Adipose tissue (tissue), 3 donors: ENCODE results near the gene NBAS. TPM values are rescaled to one million over a fixed set of nuclear protein-coding genes. Genes with fewer than 3 reads are reported as not detected.

Experiments
- H3K27ac ChIP-seq: one replicate; pipeline ENCODE4 v1.5.1; 2013; ENCODE audit warnings: low read depth, low read length
- WGBS, 3 donors: extraction: QIAGEN DNeasy Blood & Tissue Kit; methylation state at CpG; one replicate each; pipeline ENCODE4 v1.1.7; 2013; 5-methylcytosine and 5-hydroxymethylcytosine counted together
- polyA plus RNA-seq, 3 donors: library from polyadenylated mRNA; stranded (reverse); fragments of 200-250 nt; gene quantifications; one replicate each; pipeline ENCODE4 v1.2.3, GENCODE V29; 2013
- donor health status: healthy with polysubstance abuse.
- donor health status: Bipolar disorder and iron deficiency.
- donor health status: healthy.

NBAS gene
- polyA plus RNA-seq, 3 donors: 12.7 to 19.8 (median 16.7) TPM

- no peak overlapping the region for H3K27ac ChIP-seq
- WGBS, 3 donors: 54 to 76% (median 75%) methylated on average over 5 of the region's 5 CpGs
Measured at GRCh38 chr2:15594291-15595256, 33.4 kb upstream of the NBAS start.

DNA sequence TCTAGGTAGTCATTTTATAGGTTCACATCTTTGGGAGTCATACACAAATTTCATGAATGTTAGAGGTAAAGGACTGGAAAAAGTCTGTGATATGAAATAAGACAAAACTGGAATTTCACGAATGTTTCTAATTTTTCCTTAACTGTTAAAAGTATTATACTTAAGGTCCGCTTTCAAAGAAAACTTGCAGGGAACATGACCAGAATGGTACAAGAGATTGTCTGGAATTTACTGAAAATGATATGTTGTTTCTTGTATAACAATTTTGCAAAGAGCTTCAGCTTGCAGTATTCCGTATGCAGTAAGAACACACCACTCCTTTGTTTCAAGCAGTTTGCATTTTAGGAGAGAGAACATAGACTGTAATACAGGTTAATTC, 32.2 kb upstream of the NBAS start:
- H3K27ac ChIP-seq: no peak overlapping the region
- WGBS, 3 donors: 73 to 90% (median 88%) methylated on average over 3 of the region's 3 CpGs

DNA sequence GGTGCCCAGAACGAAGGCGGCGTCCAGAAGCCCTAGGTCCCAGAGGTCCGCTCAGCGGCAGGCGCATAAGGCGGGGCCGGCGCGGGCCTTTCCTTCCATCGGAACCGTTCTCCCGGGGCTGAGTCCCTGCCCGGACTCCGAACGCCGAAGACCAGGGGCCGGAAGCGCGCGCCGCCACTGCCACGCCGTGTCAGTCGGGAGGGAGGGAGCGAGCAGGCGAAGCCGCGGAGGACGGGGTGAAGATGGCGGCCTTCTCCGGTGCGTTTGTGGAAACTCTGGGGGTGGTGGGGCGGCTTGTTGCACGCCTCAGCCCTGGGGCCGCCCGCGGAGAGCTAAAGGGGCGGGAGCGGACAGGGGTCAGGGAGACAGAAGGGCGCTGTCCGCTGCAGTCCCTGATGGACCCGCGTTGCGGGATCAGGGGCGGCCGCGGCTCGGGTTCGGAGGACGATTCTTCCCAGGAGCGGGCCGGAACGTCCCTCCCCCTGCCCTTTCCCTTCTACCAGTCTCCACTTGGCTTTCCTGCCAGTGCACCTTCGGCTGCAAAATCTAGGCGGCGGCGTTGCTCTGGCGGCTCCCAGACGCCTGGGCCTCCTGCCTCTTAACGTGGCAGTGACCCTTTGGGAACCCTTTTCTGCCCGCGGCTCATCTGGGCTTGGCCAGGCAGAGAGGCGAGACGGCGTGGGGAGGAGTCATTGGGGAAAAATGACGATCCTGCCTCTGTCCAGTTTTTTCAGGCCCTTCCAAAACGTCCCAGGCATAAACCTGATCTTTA, 30.7 kb upstream of the NBAS start, which contains the start of gene DDX1:
DDX1 (plus strand) TSS at position 177 of the 772 bp plus-strand sequence; CDS start at position 243, 66 bp downstream.
- WGBS, 3 donors: 0 to 1% (median 0%) methylated on average over 62 to 68 of the region's 68 CpGs
- H3K27ac ChIP-seq: no peak within 1 kb of the TSS

DNA sequence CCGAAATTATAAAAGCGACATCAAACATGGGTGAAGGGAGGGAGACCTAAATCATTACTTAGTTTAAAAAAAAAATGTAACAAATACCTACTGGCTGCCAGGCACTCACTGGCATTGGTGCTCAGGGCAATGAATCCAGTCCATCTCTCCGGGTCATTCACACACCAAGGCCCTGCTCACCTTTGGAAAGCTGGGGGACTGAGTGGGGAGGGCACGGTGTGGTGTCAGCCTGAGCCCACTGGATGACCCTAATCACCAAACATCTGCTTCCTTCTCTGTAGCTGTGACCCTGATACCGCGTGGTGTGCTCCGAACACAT, 30.2 kb upstream of the NBAS start:
- 15 to 23% (median 23%) methylated on average over 7 of the region's 7 CpGs for WGBS, 3 donors

GRCh38 chr2:15588329-15588919, 27.3 kb upstream of the NBAS start:
- no peak overlapping the region for H3K27ac ChIP-seq
- 25 to 50% (median 48%) methylated on average over 4 of the region's 4 CpGs for WGBS, 3 donors

More for the DNA sequence above, 30.2 kb upstream of the NBAS start:
- no peak overlapping the region for H3K27ac ChIP-seq

DNA sequence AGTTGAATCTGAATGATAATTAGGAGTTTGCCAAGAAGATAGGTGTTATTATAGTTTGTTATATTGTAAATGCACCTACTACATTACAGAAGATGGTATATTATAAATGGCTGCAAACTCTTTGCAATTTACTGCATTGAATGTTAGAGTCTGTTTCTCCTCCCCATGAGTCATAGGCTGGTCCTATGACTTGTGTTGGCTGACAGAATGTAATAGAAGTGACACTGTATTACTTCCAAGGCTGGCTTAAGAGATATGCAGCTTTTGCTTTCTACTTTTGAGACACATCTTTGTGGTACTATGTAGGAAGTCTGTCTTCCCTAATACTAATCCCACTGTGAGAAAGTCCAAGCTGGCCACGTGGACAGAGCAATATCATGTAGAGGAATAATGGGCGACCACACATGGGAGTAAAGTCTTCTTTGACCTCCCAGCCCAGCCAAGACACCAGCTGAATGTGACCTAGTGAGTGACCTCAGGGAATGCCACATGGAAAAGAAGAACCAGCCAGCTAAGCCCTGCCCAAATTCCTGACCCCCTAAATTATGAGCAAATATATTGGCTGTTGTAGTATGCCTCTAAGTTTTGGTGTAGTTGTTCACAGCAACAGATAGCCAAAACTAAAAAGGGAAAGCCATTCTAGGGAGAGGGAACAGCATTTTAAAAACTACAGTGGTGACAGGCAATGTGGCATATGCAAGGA, 23.8 kb upstream of the NBAS start:
- no peak overlapping the region for H3K27ac ChIP-seq
- 74 to 88% (median 86%) methylated on average over 2 of the region's 2 CpGs for WGBS, 3 donors

DNA sequence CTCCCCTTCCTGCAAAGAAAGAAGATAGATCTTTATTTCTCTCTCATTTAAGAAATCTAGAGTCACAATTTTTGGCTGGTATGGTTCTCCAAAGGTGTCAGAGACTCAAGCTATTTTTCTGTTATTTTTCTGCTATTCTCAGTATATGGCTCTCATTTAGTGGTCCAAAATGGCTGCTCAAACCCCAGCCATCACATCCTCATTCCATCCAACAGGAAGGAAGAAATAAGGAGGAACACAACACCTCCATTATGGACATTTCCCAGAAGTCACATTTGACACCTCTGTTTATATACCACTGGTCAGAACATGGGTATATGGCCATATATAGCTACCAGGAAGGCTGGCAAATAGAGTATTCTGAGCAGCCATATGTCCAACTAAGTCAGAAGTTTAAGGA, 23.2 kb upstream of the NBAS start:
- no peak overlapping the region for H3K27ac ChIP-seq

DNA sequence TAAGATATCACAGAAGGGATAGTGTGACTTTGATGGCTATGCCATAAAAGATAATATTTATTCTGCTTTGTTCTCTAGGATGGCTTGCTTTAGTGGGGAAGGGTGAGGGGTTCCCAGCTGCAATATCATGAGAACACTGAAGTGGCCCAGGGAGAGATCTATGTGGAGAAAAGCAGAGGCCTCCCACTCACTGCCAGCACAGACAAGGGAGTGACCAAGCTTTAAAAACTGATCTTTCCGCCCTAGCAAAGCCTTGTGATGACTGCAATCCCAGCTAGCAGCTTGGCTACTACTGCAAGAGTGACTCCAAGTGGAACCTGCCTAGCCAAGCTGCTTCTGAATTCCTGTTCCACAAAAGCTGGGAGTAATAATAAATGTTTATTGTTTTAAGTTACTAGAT, 22.7 kb upstream of the NBAS start:
- no peak overlapping the region for H3K27ac ChIP-seq
- 64 to 79% (median 69%) methylated on average over 1 of the region's 1 CpG for WGBS, 3 donors

DNA sequence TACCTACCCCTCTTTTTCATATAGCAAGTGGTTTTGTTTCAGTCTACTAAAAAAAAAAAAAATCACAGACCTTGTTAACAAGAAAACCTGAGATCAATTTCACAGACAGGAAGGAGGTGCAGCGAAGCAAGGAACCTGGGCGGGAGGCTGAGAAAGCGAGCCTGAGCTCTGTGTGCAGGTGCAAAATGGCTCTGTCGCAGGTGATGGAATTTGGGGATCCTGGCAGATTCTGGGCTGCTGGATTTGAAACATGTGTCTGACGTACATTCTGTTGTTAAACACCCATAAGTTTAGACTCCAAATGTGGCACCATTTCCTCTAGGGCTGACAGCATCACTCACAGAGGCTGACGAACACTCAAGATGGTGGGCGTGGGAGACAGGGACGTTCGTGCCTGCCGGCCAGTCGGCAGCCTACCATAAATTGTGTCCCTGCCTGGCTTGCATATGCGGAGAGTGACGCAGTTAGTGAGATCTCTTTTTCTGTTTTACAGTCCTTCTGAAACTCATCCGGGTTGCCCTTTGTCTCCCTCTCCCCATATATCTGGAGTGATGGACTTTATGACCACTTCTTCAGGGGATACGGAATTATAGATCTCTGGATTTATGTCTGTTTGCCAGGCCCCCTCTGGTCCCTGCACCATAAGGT, 21.7 kb upstream of the NBAS start:
- H3K27ac ChIP-seq: no peak overlapping the region
- WGBS, 3 donors: 70 to 84% (median 78%) methylated on average over 15 of the region's 15 CpGs

DNA sequence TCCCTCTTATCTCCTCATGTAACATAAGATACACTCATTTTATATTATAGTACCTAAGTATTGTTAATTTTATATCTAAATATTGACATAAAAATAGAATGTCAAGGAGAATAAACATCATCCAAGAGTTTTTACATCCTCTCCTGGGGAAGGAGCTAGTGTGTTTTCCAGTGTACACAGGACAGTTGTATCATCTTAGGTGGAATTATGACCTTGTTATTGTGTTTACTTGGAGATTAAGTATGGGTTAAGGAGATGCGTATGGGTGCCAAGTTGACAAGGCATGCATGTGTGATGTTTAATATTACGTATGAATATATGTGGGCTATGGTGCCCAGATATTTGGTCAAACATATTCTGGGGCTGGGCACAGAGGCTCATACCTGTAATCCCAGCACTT, 19.3 kb upstream of the NBAS start:
- 80 to 92% (median 90%) methylated on average over 2 of the region's 2 CpGs for WGBS, 3 donors
- H3K27ac ChIP-seq: no peak overlapping the region

- no peak overlapping the region for H3K27ac ChIP-seq
- 41 to 57% (median 48%) methylated on average over 1 of the region's 1 CpG for WGBS, 3 donors
Measured at GRCh38 chr2:15579641-15580040, 18.5 kb upstream of the NBAS start.

DNA sequence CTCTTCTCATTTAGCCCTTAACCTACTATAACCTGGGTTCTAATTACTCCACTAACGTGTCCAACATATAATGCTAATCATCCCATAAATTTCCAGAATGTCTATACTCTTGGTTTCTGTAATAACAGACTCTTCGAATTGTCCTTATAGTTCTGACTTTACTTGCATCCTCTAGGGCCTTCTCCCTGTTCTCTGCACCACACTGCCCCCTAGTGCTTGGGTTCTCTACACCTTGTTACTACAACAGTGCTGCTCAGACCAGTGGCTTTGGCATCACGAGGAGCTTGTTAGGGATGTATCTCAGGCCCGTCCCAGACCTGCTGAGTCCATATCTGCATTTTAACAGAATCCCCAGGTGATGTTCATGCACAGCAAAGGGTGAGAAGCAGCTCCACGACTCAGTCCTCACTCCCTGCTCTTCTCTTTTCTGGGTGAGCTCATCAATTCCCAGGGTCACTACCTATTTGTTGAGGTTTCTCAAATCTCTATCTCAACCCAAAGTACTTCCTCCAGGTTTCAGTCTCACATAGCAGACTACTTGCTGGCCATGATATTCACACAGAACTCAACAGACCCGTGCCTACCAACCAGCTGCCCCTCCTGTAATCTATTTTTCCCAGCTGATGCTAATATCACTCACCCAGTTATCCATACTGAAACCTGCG, 16.1 kb upstream of the NBAS start:
- no peak overlapping the region for H3K27ac ChIP-seq
- 21% methylated on average over 7 of the region's 7 CpGs for WGBS, 3 donors

- H3K27ac ChIP-seq: no peak overlapping the region
- WGBS, 3 donors: 47 to 90% (median 81%) methylated on average over 3 of the region's 3 CpGs
Measured at GRCh38 chr2:15571729-15572128, 10.6 kb upstream of the NBAS start.

- WGBS, 3 donors: 56 to 71% (median 57%) methylated on average over 5 of the region's 5 CpGs
- H3K27ac ChIP-seq: no peak overlapping the region
Measured at GRCh38 chr2:15570104-15570503, 9.0 kb upstream of the NBAS start.

GRCh38 chr2:15568874-15569273, 7.7 kb upstream of the NBAS start:
- H3K27ac ChIP-seq: no peak overlapping the region
- 93 to 95% (median 93%) methylated on average over 12 of the region's 12 CpGs for WGBS, 3 donors

GRCh38 chr2:15566912-15567311, 5.8 kb upstream of the NBAS start:
- 83 to 94% (median 86%) methylated on average over 6 of the region's 6 CpGs for WGBS, 3 donors
- H3K27ac ChIP-seq: no peak overlapping the region

GRCh38 chr2:15565994-15566671, 5.0 kb upstream of the NBAS start:
- H3K27ac ChIP-seq: no peak overlapping the region
- WGBS, 3 donors: 33 to 43% (median 34%) methylated on average over 2 of the region's 2 CpGs
